HCT116 (cell line): ENCODE measurements around the gene UNC5C. TPM values are rescaled to one million over a fixed set of nuclear protein-coding genes. Genes with fewer than 3 reads are reported as not detected.

ENCODE experiments used
- ATAC-seq: fragments of 200-7000 bp; cut with Tn5 transposase; 2 replicates; pipeline ENCODE4 v1.9.1; 2020; ENCODE audit warnings: mild to moderate bottlenecking, moderate library complexity
- BruUV-seq: library from RNA; stranded (reverse); fragments of 400-500 nt; replicated peaks from 2 replicates; lab custom pipeline; 2021; lab: Mats Ljungman, UMichigan
- CTCF ChIA-PET: fragments of 300-600 bp; sonication (Branson Sonifier 250); formaldehyde crosslinking; loops from one replicate; lab custom pipeline; 2021; ENCODE audit warnings: antibody characterized with exemption; lab: Charles Lee
- POLR2A ChIA-PET: fragments of 300-600, 350-600 bp; sonication (Branson Sonifier 250); formaldehyde crosslinking; loops from one replicate; lab custom pipeline; 2021; ENCODE audit warnings: antibody characterized with exemption; lab: Charles Lee
- RAD21 ChIA-PET, 2 experiments: fragments of 300-600 bp; sonication (Branson Sonifier 250); formaldehyde crosslinking; loops; one replicate each; lab custom pipeline; 2023; ENCODE audit warnings: low total read pairs in 2 of 2; ENCODE audit not compliant: uncharacterized antibody in 2 of 2, unreplicated experiment in 2 of 2, low non-redundant PET in 1 of 2; lab: Charles Lee
- DNase-seq: peaks from one replicate; pipeline ENCODE4 v3.0.0-alpha.2; 2010; ENCODE audit warnings: low read depth, low spot score
- H2AFZ ChIP-seq: fragments of 200-600 bp; shearing (Covaris generic), sonication (generic); 2 replicates; pipeline ENCODE4 v1.6.1; 2017; ENCODE audit warnings: low read depth, mixed run types, mixed read lengths, antibody characterized with exemption, low read length; ENCODE audit not compliant: poor library complexity, severe bottlenecking
- H3K27ac ChIP-seq: 2 replicates; pipeline ENCODE4 v1.5.1; 2012; ENCODE audit warnings: low read depth, low read length
- H3K27me3 ChIP-seq: fragments of 200-600 bp; sonication (generic); 2 replicates; pipeline ENCODE4 v1.6.1; 2016; ENCODE audit warnings: mixed run types, low read length, mixed read lengths; ENCODE audit not compliant: insufficient read depth
- H3K36me3 ChIP-seq, 2 experiments: fragments of 200-500 bp in 1 of 2; fragments of 200-600 bp in 1 of 2; sonication (Bioruptor generic) in 1 of 2; sonication (generic) in 1 of 2; 2 replicates each; pipeline versions ENCODE4 v1.5.1 to v1.6.1; 2014 to 2016; ENCODE audit warnings: low read length in 2 of 2, inconsistent platforms in 1 of 2, mixed read lengths in 1 of 2, mixed run types in 1 of 2; ENCODE audit not compliant: insufficient read depth in 2 of 2, control insufficient read depth in 1 of 2
- H3K4me1 ChIP-seq, 2 experiments: fragments of 200-600 bp in 1 of 2; sonication (generic) in 1 of 2; 2 replicates each; pipeline versions ENCODE4 v1.5.1 to v1.6.1; 2012 to 2017; ENCODE audit warnings: low read length in 2 of 2, inconsistent platforms in 1 of 2, mild to moderate bottlenecking in 1 of 2, mixed read lengths in 1 of 2, mixed run types in 1 of 2, moderate library complexity in 1 of 2; ENCODE audit not compliant: insufficient read depth in 2 of 2, control insufficient read depth in 1 of 2
- H3K4me2 ChIP-seq: fragments of 200-600 bp; sonication (generic); 2 replicates; pipeline ENCODE4 v1.6.1; 2017; ENCODE audit warnings: mixed run types, low read length, mixed read lengths
- H3K4me3 ChIP-seq, 2 experiments: fragments of 200-600 bp in 1 of 2; sonication (generic) in 1 of 2; replicated peaks in 1 of 2; 2 replicates each; pipeline ENCODE4 v1.5.1; 2011 to 2016; ENCODE audit warnings: low read length in 2 of 2, control low read depth in 1 of 2, low read depth in 1 of 2, mild to moderate bottlenecking in 1 of 2, mixed read lengths in 1 of 2, mixed run types in 1 of 2
- H3K79me2 ChIP-seq: fragments of 200-600 bp; sonication (generic); 2 replicates; pipeline ENCODE4 v1.6.1; 2017; ENCODE audit warnings: mild to moderate bottlenecking, mixed run types, low read length, moderate library complexity, mixed read lengths; ENCODE audit not compliant: insufficient read depth
- H3K9ac ChIP-seq: fragments of 200-600 bp; sonication (generic); 2 replicates; pipeline ENCODE4 v1.6.1; 2016; ENCODE audit warnings: low read length, mixed read lengths
- H3K9me2 ChIP-seq: fragments of 200-600 bp; sonication (generic), shearing (Covaris generic); 2 replicates; pipeline ENCODE4 v1.6.1; 2017; ENCODE audit warnings: mixed run types, mild to moderate bottlenecking, moderate library complexity; ENCODE audit not compliant: insufficient read depth
- H3K9me3 ChIP-seq, 2 experiments: fragments of 200-500 bp in 1 of 2; fragments of 200-600 bp in 1 of 2; sonication (Bioruptor generic) in 1 of 2; sonication (generic) in 1 of 2; 2 replicates each; pipeline ENCODE4 v1.6.1; 2014 to 2017; ENCODE audit warnings: low read length in 2 of 2, mixed read lengths in 2 of 2, inconsistent platforms in 1 of 2, low read depth in 1 of 2, mild to moderate bottlenecking in 1 of 2, mixed run types in 1 of 2, moderate library complexity in 1 of 2; ENCODE audit not compliant: control insufficient read depth in 1 of 2, insufficient read depth in 1 of 2
- H4K20me1 ChIP-seq: fragments of 200-600 bp; sonication (generic), shearing (Covaris generic); 2 replicates; pipeline ENCODE4 v1.6.1; 2017; ENCODE audit warnings: mixed run types, mild to moderate bottlenecking, moderate library complexity; ENCODE audit not compliant: insufficient read depth
- CBX3 ChIP-seq: IDR thresholded peaks from 2 replicates; pipeline ENCODE4 v1.6.1; 2012; ENCODE audit warnings: low read depth
- CEBPB ChIP-seq: IDR thresholded peaks from 2 replicates; pipeline ENCODE4 v1.6.1; 2012; ENCODE audit warnings: low read depth
- CTCF ChIP-seq, 3 experiments: fragments of 200-600 bp in 1 of 3; sonication (generic) in 1 of 3; IDR thresholded peaks in 2 of 3; conservative IDR thresholded peaks in 1 of 3; 2 replicates each; pipeline ENCODE4 v1.5.1; 2012 to 2017; ENCODE audit warnings: low read depth in 2 of 3, low read length in 2 of 3, antibody characterized with exemption in 1 of 3, borderline replicate concordance in 1 of 3, control low read depth in 1 of 3, mild to moderate bottlenecking in 1 of 3, mixed read lengths in 1 of 3, mixed run types in 1 of 3, moderate library complexity in 1 of 3; ENCODE audit not compliant: insufficient read depth in 1 of 3
- EGR1 ChIP-seq: IDR thresholded peaks from 2 replicates; pipeline ENCODE4 v1.6.1; 2012; ENCODE audit warnings: low read depth
- ELF1 ChIP-seq: IDR thresholded peaks from 2 replicates; pipeline ENCODE4 v1.6.1; 2012; ENCODE audit warnings: low read depth, borderline replicate concordance
- EZH2 ChIP-seq: fragments of 200-600 bp; sonication (generic); IDR thresholded peaks from 2 replicates; pipeline ENCODE4 v1.6.1; 2017; ENCODE audit warnings: antibody characterized with exemption, mixed run types
- EZH2phosphoT487 ChIP-seq: fragments of 200-600 bp; IDR thresholded peaks from 2 replicates; pipeline ENCODE4 v1.6.1; 2018; ENCODE audit warnings: antibody characterized with exemption, borderline replicate concordance
- FOSL1 ChIP-seq: IDR thresholded peaks from 2 replicates; pipeline ENCODE4 v1.6.1; 2012; ENCODE audit warnings: low read depth
- JUND ChIP-seq: IDR thresholded peaks from 2 replicates; pipeline ENCODE4 v1.6.1; 2012
- POLR2AphosphoS5 ChIP-seq: IDR thresholded peaks from 2 replicates; pipeline ENCODE4 v1.6.1; 2011; ENCODE audit warnings: mild to moderate bottlenecking, low read depth, low read length, moderate library complexity
- RAD21 ChIP-seq: IDR thresholded peaks from 2 replicates; pipeline ENCODE4 v1.6.1; 2012; ENCODE audit warnings: low read depth, mild to moderate bottlenecking
- REST ChIP-seq: IDR thresholded peaks from 2 replicates; pipeline ENCODE4 v1.6.1; 2012; ENCODE audit warnings: low read depth
- SIN3A ChIP-seq: IDR thresholded peaks from 2 replicates; pipeline ENCODE4 v1.6.1; 2012; ENCODE audit warnings: low read depth
- SP1 ChIP-seq: IDR thresholded peaks from 2 replicates; pipeline ENCODE4 v1.6.1; 2012; ENCODE audit warnings: low read depth
- YY1 ChIP-seq: IDR thresholded peaks from 2 replicates; pipeline ENCODE4 v1.6.1; 2011; ENCODE audit warnings: low read length, low read depth, moderate library complexity, mild to moderate bottlenecking; ENCODE audit not compliant: insufficient replicate concordance; ENCODE audit errors: extremely low read depth
- intact Hi-C: fragments of 100-400 bp; cut with micrococcal nuclease; formaldehyde crosslinking; loops from 2 replicates; pipeline ENCODE4 v1.10.0; 2022
- total RNA-seq: library from RNA; stranded (reverse); gene quantifications from one replicate; pipeline ENCODE4 v1.2.1, GENCODE V29; 2021; ENCODE audit not compliant: unreplicated experiment
- TF ChIP-seq, protein P1 (sequence below): IDR thresholded peaks from 2 replicates; pipeline ENCODE4 v1.6.1; 2011; ENCODE audit warnings: mild to moderate bottlenecking, low read length, moderate library complexity; ENCODE audit not compliant: insufficient replicate concordance; ENCODE audit errors: extremely low read depth

The UNC5C gene
- total RNA-seq, 1 experiment from 2014 or later = not detected

- H3K27ac ChIP-seq = no peak overlapping the region
- ATAC-seq = no peak
- H3K9me3 ChIP-seq = no peaks in the 10 kb centered on the region
- peaks cover 0 to 9% of the 10 kb centered on the region in 2 experiments; a peak in 2 of 4 replicates for H3K4me1 ChIP-seq
- CTCF ChIA-PET = no interaction called here
- DNase-seq = no peak
- intact Hi-C loops = no loop called here
- H3K36me3 ChIP-seq = no peaks in the 10 kb centered on the region
- no peaks in the 10 kb centered on the region for H4K20me1 ChIP-seq
- TF ChIP-seq CTCF (IDR thresholded peaks at IDR 0.05 in 2 of 3, conservative IDR thresholded peaks at IDR 0.05 in 1 of 3; ENCODE audit: borderline replicate concordance in 1 of 3, insufficient read depth in 1 of 3, low read depth in 2 of 3, low read length in 2 of 3) (no peak), CEBPB (no peak), REST (no peak), EZH2phosphoT487 (no peak), ELF1 (no peak), SP1 (no peak), EZH2 (no peak), FOSL1 (no peak), JUND (no peak), SIN3A (no peak), RAD21 (no peak), EGR1 (no peak), CBX3 (no peak), YY1 (no peak), POLR2AphosphoS5 (no peak)
- TF ChIP-seq, protein P1, sequence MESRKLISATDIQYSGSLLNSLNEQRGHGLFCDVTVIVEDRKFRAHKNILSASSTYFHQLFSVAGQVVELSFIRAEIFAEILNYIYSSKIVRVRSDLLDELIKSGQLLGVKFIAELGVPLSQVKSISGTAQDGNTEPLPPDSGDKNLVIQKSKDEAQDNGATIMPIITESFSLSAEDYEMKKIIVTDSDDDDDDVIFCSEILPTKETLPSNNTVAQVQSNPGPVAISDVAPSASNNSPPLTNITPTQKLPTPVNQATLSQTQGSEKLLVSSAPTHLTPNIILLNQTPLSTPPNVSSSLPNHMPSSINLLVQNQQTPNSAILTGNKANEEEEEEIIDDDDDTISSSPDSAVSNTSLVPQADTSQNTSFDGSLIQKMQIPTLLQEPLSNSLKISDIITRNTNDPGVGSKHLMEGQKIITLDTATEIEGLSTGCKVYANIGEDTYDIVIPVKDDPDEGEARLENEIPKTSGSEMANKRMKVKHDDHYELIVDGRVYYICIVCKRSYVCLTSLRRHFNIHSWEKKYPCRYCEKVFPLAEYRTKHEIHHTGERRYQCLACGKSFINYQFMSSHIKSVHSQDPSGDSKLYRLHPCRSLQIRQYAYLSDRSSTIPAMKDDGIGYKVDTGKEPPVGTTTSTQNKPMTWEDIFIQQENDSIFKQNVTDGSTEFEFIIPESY = no peak
- RAD21 ChIA-PET = no interaction called here
- H3K27me3 ChIP-seq = no peaks in the 10 kb centered on the region
- no peak overlapping the region for H2AFZ ChIP-seq
- no peak overlapping the region for H3K4me2 ChIP-seq
- no TSS peak for BruUV-seq
- H3K79me2 ChIP-seq = no peaks in the 10 kb centered on the region
- POLR2A ChIA-PET = no interaction called here
- H3K9ac ChIP-seq = no peak overlapping the region
- H3K4me3 ChIP-seq = no peak overlapping the region
- H3K9me2 ChIP-seq = no peaks in the 10 kb centered on the region
Measured at GRCh38 chr4:95580226-95580625, 31.5 kb upstream of the UNC5C start.
